Measurements from ENCODE around the gene DOK3.

Gene DOK3

GRCh38 chr5:177498013-177498787, 11.4 kb downstream of the DOK3 start:
- Histone ChIP-seq H3K9ac (ENCODE audit: low read depth in 1 of 2, low read length in 2 of 2) (peak overlapping the region; percentile 10 to 38), H3K27ac (ENCODE audit: low read depth in 2 of 2, low read length in 2 of 2) (peak overlapping the region; percentile 22 to 87), H3K27me3 (ENCODE audit: control insufficient read depth in 2 of 2, insufficient read depth in 2 of 2, low read length in 2 of 2) (peaks cover 9% of the 10 kb centered on the region in 2 donors), H3K4me3 (ENCODE audit: low read length in 2 of 2) (peak overlapping the region; percentile 67 to 68), H3K9me3 (ENCODE audit: control insufficient read depth in 2 of 2, low read length in 2 of 2) (no peaks in the 10 kb centered on the region), H3K36me3 (ENCODE audit: control insufficient read depth in 2 of 2, insufficient read depth in 2 of 2, low read length in 2 of 2) (no peaks in the 10 kb centered on the region), H3K4me1 (ENCODE audit: control insufficient read depth in 2 of 2, insufficient read depth in 2 of 2, low read length in 2 of 2) (peaks cover 25 to 34% of the 10 kb centered on the region in 2 donors)

- Histone ChIP-seq H3K36me3 (ENCODE audit: control insufficient read depth in 2 of 2, insufficient read depth in 2 of 2, low read length in 2 of 2) (no peaks in the 10 kb centered on the region), H3K27me3 (ENCODE audit: control insufficient read depth in 2 of 2, insufficient read depth in 2 of 2, low read length in 2 of 2) (peaks cover 9% of the 10 kb centered on the region in 2 donors), H3K9me3 (ENCODE audit: control insufficient read depth in 2 of 2, low read length in 2 of 2) (no peaks in the 10 kb centered on the region), H3K4me1 (ENCODE audit: control insufficient read depth in 2 of 2, insufficient read depth in 2 of 2, low read length in 2 of 2) (peaks cover 25 to 38% of the 10 kb centered on the region in 2 donors), H3K4me3 (ENCODE audit: low read length in 2 of 2) (peak within 1 kb of the TSS; percentile 67 to 68), H3K27ac (ENCODE audit: low read depth in 2 of 2, low read length in 2 of 2) (peak within 1 kb of the TSS; percentile 86 to 87), H3K9ac (ENCODE audit: low read depth in 1 of 2, low read length in 2 of 2) (peak within 1 kb of the TSS; percentile 32 to 61)
These were observed 12.2 kb downstream of the DOK3 start, which contains the start of gene PDLIM7 for GRCh38 chr5:177497292-177498012. Gene PDLIM7, minus strand, starts transcription at chr5:177497604. Its CDS starts 1,092 bp downstream, at chr5:177496512.

GRCh38 chr5:177496727-177497291, 12.8 kb downstream of the DOK3 start:
- Histone ChIP-seq H3K4me3 (ENCODE audit: low read length in 2 of 2) (peak overlapping the region; percentile 67 to 68), H3K9me3 (ENCODE audit: control insufficient read depth in 2 of 2, low read length in 2 of 2) (no peaks in the 10 kb centered on the region), H3K27ac (ENCODE audit: low read depth in 2 of 2, low read length in 2 of 2) (peak overlapping the region; percentile 86 to 87), H3K9ac (ENCODE audit: low read depth in 1 of 2, low read length in 2 of 2) (peak overlapping the region; percentile 32 to 61), H3K27me3 (ENCODE audit: control insufficient read depth in 2 of 2, insufficient read depth in 2 of 2, low read length in 2 of 2) (peaks cover 9% of the 10 kb centered on the region in 2 donors), H3K36me3 (ENCODE audit: control insufficient read depth in 2 of 2, insufficient read depth in 2 of 2, low read length in 2 of 2) (no peaks in the 10 kb centered on the region), H3K4me1 (ENCODE audit: control insufficient read depth in 2 of 2, insufficient read depth in 2 of 2, low read length in 2 of 2) (peaks cover 25 to 38% of the 10 kb centered on the region in 2 donors)

GRCh38 chr5:177496070-177496726, 13.4 kb downstream of the DOK3 start:
- H3K9me3 ChIP-seq (ENCODE audit: control insufficient read depth in 2 of 2, low read length in 2 of 2) = no peaks in the 10 kb centered on the region
- peak overlapping the region; percentile 53 to 60 for H3K9ac ChIP-seq (ENCODE audit: low read depth in 1 of 2, low read length in 2 of 2)
- peak overlapping the region; percentile 86 to 87 for H3K27ac ChIP-seq (ENCODE audit: low read depth in 2 of 2, low read length in 2 of 2)
- no peaks in the 10 kb centered on the region for H3K36me3 ChIP-seq (ENCODE audit: control insufficient read depth in 2 of 2, insufficient read depth in 2 of 2, low read length in 2 of 2)
- peaks cover 25 to 38% of the 10 kb centered on the region in 2 donors for H3K4me1 ChIP-seq (ENCODE audit: control insufficient read depth in 2 of 2, insufficient read depth in 2 of 2, low read length in 2 of 2)
- peak overlapping the region; percentile 25 to 54 for H3K4me3 ChIP-seq (ENCODE audit: low read length in 2 of 2)
- H3K27me3 ChIP-seq (ENCODE audit: control insufficient read depth in 2 of 2, insufficient read depth in 2 of 2, low read length in 2 of 2) = peaks cover 9% of the 10 kb centered on the region in 2 donors

GRCh38 chr5:177495243-177496060, 14.2 kb downstream of the DOK3 start:
- peaks cover 25 to 35% of the 10 kb centered on the region in 2 donors for H3K4me1 ChIP-seq (ENCODE audit: control insufficient read depth in 2 of 2, insufficient read depth in 2 of 2, low read length in 2 of 2)
- peaks cover 9% of the 10 kb centered on the region in 2 donors for H3K27me3 ChIP-seq (ENCODE audit: control insufficient read depth in 2 of 2, insufficient read depth in 2 of 2, low read length in 2 of 2)
- peak overlapping the region; percentile 3 to 53 for H3K9ac ChIP-seq (ENCODE audit: low read depth in 1 of 2, low read length in 2 of 2)
- H3K4me3 ChIP-seq (ENCODE audit: low read length in 2 of 2) = peak overlapping the region in 1 of 2 donors; percentile 26
- H3K36me3 ChIP-seq (ENCODE audit: control insufficient read depth in 2 of 2, insufficient read depth in 2 of 2, low read length in 2 of 2) = no peaks in the 10 kb centered on the region
- no peaks in the 10 kb centered on the region for H3K9me3 ChIP-seq (ENCODE audit: control insufficient read depth in 2 of 2, low read length in 2 of 2)
- H3K27ac ChIP-seq (ENCODE audit: low read depth in 2 of 2, low read length in 2 of 2) = peak overlapping the region; percentile 86 to 87

- Histone ChIP-seq H3K9me3 (ENCODE audit: control insufficient read depth in 2 of 2, low read length in 2 of 2) (no peaks in the 10 kb centered on the region), H3K27me3 (ENCODE audit: control insufficient read depth in 2 of 2, insufficient read depth in 2 of 2, low read length in 2 of 2) (peaks cover 9% of the 10 kb centered on the region in 2 donors), H3K4me1 (ENCODE audit: control insufficient read depth in 2 of 2, insufficient read depth in 2 of 2, low read length in 2 of 2) (peaks cover 25 to 35% of the 10 kb centered on the region in 2 donors), H3K9ac (ENCODE audit: low read depth in 1 of 2, low read length in 2 of 2) (peak overlapping the region in 1 of 2 donors; percentile 14), H3K27ac (ENCODE audit: low read depth in 2 of 2, low read length in 2 of 2) (peak overlapping the region; percentile 66 to 87), H3K4me3 (ENCODE audit: low read length in 2 of 2) (peak overlapping the region in 1 of 2 donors; percentile 5), H3K36me3 (ENCODE audit: control insufficient read depth in 2 of 2, insufficient read depth in 2 of 2, low read length in 2 of 2) (no peaks in the 10 kb centered on the region)
These were observed 15.1 kb downstream of the DOK3 start for GRCh38 chr5:177494346-177495195.

- Histone ChIP-seq H3K9me3 (ENCODE audit: control insufficient read depth in 2 of 2, low read length in 2 of 2) (no peaks in the 10 kb centered on the region), H3K4me3 (ENCODE audit: low read length in 2 of 2) (peak overlapping the region in 1 of 2 donors; percentile 5), H3K27me3 (ENCODE audit: control insufficient read depth in 2 of 2, insufficient read depth in 2 of 2, low read length in 2 of 2) (peaks cover 8 to 9% of the 10 kb centered on the region in 2 donors), H3K9ac (ENCODE audit: low read depth in 1 of 2, low read length in 2 of 2) (peak overlapping the region in 1 of 2 donors; percentile 14), H3K4me1 (ENCODE audit: control insufficient read depth in 2 of 2, insufficient read depth in 2 of 2, low read length in 2 of 2) (peaks cover 25 to 35% of the 10 kb centered on the region in 2 donors), H3K36me3 (ENCODE audit: control insufficient read depth in 2 of 2, insufficient read depth in 2 of 2, low read length in 2 of 2) (peaks cover 0 to 2% of the 10 kb centered on the region in 2 donors), H3K27ac (ENCODE audit: low read depth in 2 of 2, low read length in 2 of 2) (peak overlapping the region; percentile 66 to 87)
These were observed 15.8 kb downstream of the DOK3 start for GRCh38 chr5:177493795-177494345.

GRCh38 chr5:177492841-177493240, 16.8 kb downstream of the DOK3 start:
- no peak overlapping the region for H3K9ac ChIP-seq (ENCODE audit: low read depth in 1 of 2, low read length in 2 of 2)
- no peak overlapping the region for H3K27ac ChIP-seq (ENCODE audit: low read depth in 2 of 2, low read length in 2 of 2)
- peaks cover 22 to 27% of the 10 kb centered on the region in 2 donors for H3K4me1 ChIP-seq (ENCODE audit: control insufficient read depth in 2 of 2, insufficient read depth in 2 of 2, low read length in 2 of 2)
- no peaks in the 10 kb centered on the region for H3K27me3 ChIP-seq (ENCODE audit: control insufficient read depth in 2 of 2, insufficient read depth in 2 of 2, low read length in 2 of 2)
- H3K36me3 ChIP-seq (ENCODE audit: control insufficient read depth in 2 of 2, insufficient read depth in 2 of 2, low read length in 2 of 2) = peaks cover 2 to 6% of the 10 kb centered on the region in 2 donors
- no peak overlapping the region for H3K4me3 ChIP-seq (ENCODE audit: low read length in 2 of 2)
- H3K9me3 ChIP-seq (ENCODE audit: control insufficient read depth in 2 of 2, low read length in 2 of 2) = no peaks in the 10 kb centered on the region

Data from mucosa of rectum (tissue), 2 donors.